HepG2 (cell line): ENCODE data around the gene RLF. TPM values are rescaled to one million over a fixed set of nuclear protein-coding genes. Genes with fewer than 3 reads are reported as not detected.

ENCODE experiments used
- ATAD3A ChIP-seq: sonication (generic); formaldehyde crosslinking; IDR thresholded peaks from 2 replicates; pipeline ENCODE4 v1.4.0; 2020; ENCODE audit warnings: missing genetic modification reagents
- ATF7 ChIP-seq, 2 experiments: fragments of 450-650 bp in 1 of 2; sonication (generic) in 1 of 2; formaldehyde crosslinking in 1 of 2; IDR thresholded peaks; 2 replicates each; pipeline versions ENCODE4 v1.4.0 to v1.6.1; 2016 to 2020; ENCODE audit warnings: antibody characterized with exemption in 1 of 2, mild to moderate bottlenecking in 1 of 2, missing genetic modification reagents in 1 of 2
- BHLHE40 ChIP-seq: IDR thresholded peaks from 2 replicates; pipeline ENCODE4 v1.6.1; 2011; ENCODE audit warnings: low read length, improper control_type of control experiment
- E2F1 ChIP-seq: sonication (generic); formaldehyde crosslinking; IDR thresholded peaks from 2 replicates; pipeline ENCODE4 v1.5.0; 2020; ENCODE audit warnings: missing genetic modification reagents
- EEA1 ChIP-seq: sonication (generic); formaldehyde crosslinking; IDR thresholded peaks from 2 replicates; pipeline ENCODE4 v1.5.1; 2020; ENCODE audit warnings: mild to moderate bottlenecking, missing genetic modification reagents, borderline replicate concordance
- FOSL2 ChIP-seq: sonication (generic); formaldehyde crosslinking; IDR thresholded peaks from 2 replicates; pipeline ENCODE4 v1.4.0; 2020; ENCODE audit warnings: missing genetic modification reagents
- MIER2 ChIP-seq: IDR thresholded peaks from 2 replicates; pipeline ENCODE4 v1.6.1; 2016; ENCODE audit warnings: missing biosample characterization, missing genetic modification reagents
- MXI1 ChIP-seq: IDR thresholded peaks from 3 replicates; pipeline ENCODE4 v1.6.1; 2012; ENCODE audit warnings: low read depth, low read length, inconsistent platforms, borderline replicate concordance
- NFE2L2 ChIP-seq: fragments of 150-350 bp; IDR thresholded peaks from 2 replicates; pipeline ENCODE4 v1.6.1; 2014; ENCODE audit warnings: low read length
- TAF1 ChIP-seq: sonication (generic); formaldehyde crosslinking; IDR thresholded peaks from 2 replicates; pipeline ENCODE4 v1.4.0; 2020; ENCODE audit warnings: missing genetic modification reagents
- TIGD3 ChIP-seq: sonication (generic); formaldehyde crosslinking; IDR thresholded peaks from 2 replicates; pipeline ENCODE4 v1.5.1; 2020; ENCODE audit warnings: mild to moderate bottlenecking, missing genetic modification reagents, borderline replicate concordance
- ZNF235 ChIP-seq: sonication (generic); formaldehyde crosslinking; IDR thresholded peaks from 2 replicates; pipeline ENCODE4 v1.8.1; 2023; ENCODE audit warnings: mild to moderate bottlenecking, missing genetic modification reagents, borderline replicate concordance
- ZNF256 ChIP-seq: sonication (generic); formaldehyde crosslinking; conservative IDR thresholded peaks from 2 replicates; pipeline ENCODE4 v1.4.0; 2020; ENCODE audit warnings: missing genetic modification reagents
- ZNF260 ChIP-seq: sonication (generic); formaldehyde crosslinking; IDR thresholded peaks from 2 replicates; pipeline ENCODE4 v1.4.0; 2020; ENCODE audit warnings: missing genetic modification reagents, low read depth, mild to moderate bottlenecking, borderline replicate concordance
- ZNF263 ChIP-seq: sonication (generic); formaldehyde crosslinking; IDR thresholded peaks from 2 replicates; pipeline ENCODE4 v1.4.0; 2020; ENCODE audit warnings: missing genetic modification reagents
- ZNF264 ChIP-seq: sonication (generic); formaldehyde crosslinking; IDR thresholded peaks from 2 replicates; pipeline ENCODE4 v1.4.0; 2020; ENCODE audit warnings: missing genetic modification reagents
- ZNF281 ChIP-seq: sonication (generic); formaldehyde crosslinking; IDR thresholded peaks from 2 replicates; pipeline ENCODE4 v1.4.0; 2020; ENCODE audit warnings: missing genetic modification reagents, borderline replicate concordance
- ZNF296 ChIP-seq: sonication (generic); formaldehyde crosslinking; conservative IDR thresholded peaks from 2 replicates; pipeline ENCODE4 v1.5.0; 2020; ENCODE audit warnings: mild to moderate bottlenecking, missing genetic modification reagents
- ZNF326 ChIP-seq: sonication (generic); formaldehyde crosslinking; IDR thresholded peaks from 2 replicates; pipeline ENCODE4 v1.4.0; 2020; ENCODE audit warnings: missing genetic modification reagents, borderline replicate concordance
- ZNF451 ChIP-seq: sonication (generic); formaldehyde crosslinking; IDR thresholded peaks from 2 replicates; pipeline ENCODE4 v1.5.0; 2020; ENCODE audit warnings: mild to moderate bottlenecking, missing genetic modification reagents
- ZNF615 ChIP-seq: sonication (generic); formaldehyde crosslinking; IDR thresholded peaks from 2 replicates; pipeline ENCODE4 v1.5.0; 2020; ENCODE audit warnings: mild to moderate bottlenecking, missing genetic modification reagents, borderline replicate concordance
- ZNF749 ChIP-seq: sonication (generic); formaldehyde crosslinking; IDR thresholded peaks from 2 replicates; pipeline ENCODE4 v1.8.0; 2022; ENCODE audit warnings: mild to moderate bottlenecking, missing genetic modification reagents, moderate library complexity, borderline replicate concordance
- ZUFSP ChIP-seq: sonication (generic); formaldehyde crosslinking; IDR thresholded peaks from 2 replicates; pipeline ENCODE4 v1.9.0; 2021; ENCODE audit warnings: missing genetic modification reagents, mild to moderate bottlenecking, borderline replicate concordance
- polyA plus RNA-seq, 8 experiments: library from polyadenylated mRNA; depleted of rRNA in 3 of 8; stranded (reverse) in 7 of 8; unstranded in 1 of 8; fragments of >200 nt; fragmentation: Illumina TruSeq in 4 of 8; extraction: Trizol in 4 of 8; gene quantifications; 2 replicates each; pipeline versions ENCODE4 v1.2.1 to v1.2.3, GENCODE V29; 2011 to 2016; ENCODE audit warnings: low read depth in 4 of 8, missing spikeins in 1 of 8, mixed read lengths in 1 of 8; ENCODE audit not compliant: insufficient read depth in 1 of 8
- total RNA-seq, 5 experiments: library from RNA; depleted of rRNA; stranded (reverse); fragments of >200 nt; fragmentation: Illumina TruSeq; extraction: Trizol; gene quantifications; 2 replicates each; pipeline ENCODE4 v1.2.3, GENCODE V29; 2016; ENCODE audit warnings: low read depth in 1 of 5

The RLF gene
- total and polyA plus RNA-seq, 2 of the 13 experiments (the other 11 are each of a cell fraction or from before 2014, with no cell fraction given), result 9.0 to 15.7 TPM

- TF ChIP-seq ZUFSP, result no peak
- peak; percentile 90; the same call in 1 of the 2 replicates for TF ChIP-seq ZNF749 (CRISPR knock-in tag)
- TF ChIP-seq ZNF296 (CRISPR knock-in tag), result peak; percentile 86
- TF ChIP-seq ZNF281, result peak; percentile 76; the same call in 1 of the 2 replicates
- TF ChIP-seq NFE2L2, result no peak
- TF ChIP-seq ZNF326 (CRISPR knock-in tag), result no peak
- TF ChIP-seq ATF7 (IDR thresholded peaks at IDR 0.05), result no peak
- peak; percentile 48; the same call in 1 of the 2 replicates for TF ChIP-seq ATF7 (CRISPR knock-in tag; IDR thresholded peaks at IDR 0.05)
- TF ChIP-seq MIER2 (CRISPR knock-in tag), result 0 out of 2 replicates have a peak, but pooled peaks have one; percentile 45
- TF ChIP-seq ZNF260 (CRISPR knock-in tag), result no peak
- TF ChIP-seq ZNF256 (CRISPR knock-in tag), result peak; percentile 81; the same call in 1 of the 2 replicates
- no peak for TF ChIP-seq ZNF235
- peak; percentile 81 for TF ChIP-seq TIGD3 (CRISPR knock-in tag)
- TF ChIP-seq ZNF263, result no peak
- TF ChIP-seq E2F1, result peak; percentile 86
- TF ChIP-seq FOSL2, result peak; percentile 80
- TF ChIP-seq ZNF451, result peak; percentile 84; the same call in 1 of the 2 replicates
- TF ChIP-seq ATAD3A (CRISPR knock-in tag), result no peak
- peak; percentile 81 for TF ChIP-seq BHLHE40
- TF ChIP-seq EEA1 (CRISPR knock-in tag), result 0 out of 2 replicates have a peak, but pooled peaks have one; percentile 47
- peak; percentile 51; the same call in 1 of the 2 replicates for TF ChIP-seq ZNF264 (CRISPR knock-in tag)
- no peak for TF ChIP-seq ZNF615 (CRISPR knock-in tag)
- TF ChIP-seq MXI1, result peak; percentile 88; the same call in 1 of the 3 replicates
- peak; percentile 96 for TF ChIP-seq TAF1 (CRISPR knock-in tag)
Measured at GRCh38 chr1:40161125-40161887, at the start of gene RLF (continued).
